ENCODE results near the gene SYS1. TPM values are rescaled to one million over a fixed set of nuclear protein-coding genes. Genes with fewer than 3 reads are reported as not detected.

SYS1 gene
- total RNA-seq = 39.4 TPM

GRCh38 chr20:45362804-45363610, at the start of gene SYS1:
TSS of gene SYS1 (plus strand) at chr20:45363156. CDS start at chr20:45363532, 376 bp downstream.

GRCh38 chr20:45347936-45348778, 14.8 kb upstream of the SYS1 start, which contains the start of gene SDC4:
TSS of gene SDC4 (minus strand) at chr20:45348424. CDS start at chr20:45348384, 40 bp downstream.

DNA sequence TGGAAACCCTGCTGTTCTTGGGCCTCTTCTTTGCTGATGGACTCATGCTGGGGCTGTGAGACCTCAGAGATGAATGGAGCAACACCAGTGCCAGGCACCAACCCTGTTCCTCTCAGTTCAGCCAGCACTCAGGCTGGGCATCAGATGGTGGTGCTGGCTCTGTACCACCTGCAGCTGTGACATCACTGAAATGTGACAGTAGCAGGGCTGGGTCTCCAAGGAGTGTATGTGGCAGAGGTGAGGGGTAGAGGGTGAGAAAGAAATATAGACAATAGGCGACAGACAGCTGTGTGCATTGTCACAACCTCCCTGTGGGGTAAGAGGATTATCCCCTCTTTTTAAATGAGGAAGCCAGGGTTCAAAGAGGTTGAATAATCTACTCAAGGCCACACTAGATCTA, 15.2 kb downstream of the SYS1 start, which contains the start of gene TP53TG5:
TP53TG5 (minus strand) TSS at position 135 of the 400 bp plus-strand sequence; CDS start at position 46, 89 bp downstream.

GRCh38 chr20:45407783-45408645, 45.1 kb downstream of the SYS1 start, which contains the start of gene DBNDD2:
TSS of gene DBNDD2 (plus strand) at chr20:45408289. CDS start at chr20:45408468, 179 bp downstream.

DNA sequence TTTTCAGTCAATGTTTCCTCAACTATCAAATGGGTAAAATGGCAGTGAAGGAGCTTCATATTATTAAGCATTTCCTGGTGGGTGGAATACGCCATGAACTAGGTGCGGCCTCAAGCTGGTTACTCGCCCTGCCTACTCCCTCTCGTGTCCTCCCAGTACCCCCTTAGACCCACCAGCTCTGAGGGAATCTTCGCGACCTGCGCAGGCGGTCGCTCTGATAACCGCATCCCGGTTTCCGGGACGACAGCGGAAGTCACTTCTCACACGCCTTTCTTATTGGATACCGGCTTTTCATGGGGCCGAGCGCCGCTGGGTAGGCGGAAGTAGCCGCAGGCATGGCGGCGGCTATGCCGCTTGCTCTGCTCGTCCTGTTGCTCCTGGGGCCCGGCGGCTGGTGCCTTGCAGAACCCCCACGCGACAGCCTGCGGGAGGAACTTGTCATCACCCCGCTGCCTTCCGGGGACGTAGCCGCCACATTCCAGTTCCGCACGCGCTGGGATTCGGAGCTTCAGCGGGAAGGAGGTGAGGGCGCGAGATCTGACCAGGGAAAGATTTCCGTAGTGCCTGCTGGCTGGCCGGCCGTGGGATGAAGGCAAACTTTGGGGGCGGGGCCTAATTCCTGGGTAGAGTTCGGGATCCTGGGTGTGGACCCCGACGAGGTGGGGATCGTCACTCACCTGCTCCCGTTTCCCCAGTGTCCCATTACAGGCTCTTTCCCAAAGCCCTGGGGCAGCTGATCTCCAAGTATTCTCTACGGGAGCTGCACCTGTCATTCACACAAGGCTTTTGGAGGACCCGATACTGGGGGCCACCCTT, 53.1 kb downstream of the SYS1 start, which contains the start of gene PIGT:
PIGT (plus strand) TSS at position 320 of the 816 bp plus-strand sequence; CDS start at position 336, 16 bp downstream.

Other genes starting within 250 kb of the SYS1 start
- not detected for gene WFDC5, start 248.0 kb upstream of the SYS1 start, total RNA-seq
- not detected for gene WFDC12, start 238.7 kb upstream of the SYS1 start, total RNA-seq
- gene PI3, start 188.3 kb upstream of the SYS1 start, total RNA-seq = not detected
- not detected for gene SEMG1, start 156.1 kb upstream of the SYS1 start, total RNA-seq
- not detected for gene SEMG2, start 141.8 kb upstream of the SYS1 start, total RNA-seq
- gene SLPI, start 108.6 kb upstream of the SYS1 start, total RNA-seq = not detected
- gene RBPJL, start 56.3 kb upstream of the SYS1 start, total RNA-seq = not detected
- gene MATN4, start 54.9 kb upstream of the SYS1 start, total RNA-seq = 4.8 TPM
- gene SDC4, start 14.7 kb upstream of the SYS1 start, total RNA-seq = 5.3 TPM
- gene TP53TG5, start 15.2 kb downstream of the SYS1 start, total RNA-seq = not detected
- gene DBNDD2, start 45.1 kb downstream of the SYS1 start, total RNA-seq = 15.9 TPM
- 25.8 TPM for gene PIGT, start 53.0 kb downstream of the SYS1 start, total RNA-seq
- 9.0 TPM for gene WFDC2, start 106.6 kb downstream of the SYS1 start, total RNA-seq
- gene SPINT3, start 152.5 kb downstream of the SYS1 start, total RNA-seq = not detected
- gene WFDC6, start 176.3 kb downstream of the SYS1 start, total RNA-seq = not detected
- not detected for gene EPPIN, start 184.2 kb downstream of the SYS1 start, total RNA-seq
- not detected for gene WFDC8, start 216.1 kb downstream of the SYS1 start, total RNA-seq